CD8-positive, alpha-beta memory T cell (primary cell): ENCODE measurements around the gene ARL5A. TPM values are rescaled to one million over a fixed set of nuclear protein-coding genes. Genes with fewer than 3 reads are reported as not detected.

ENCODE experiments used
- CTCF ChIA-PET: fragments of 350-600 bp; sonication (Branson Sonifier 250); formaldehyde crosslinking; loops from one replicate; lab custom pipeline; 2021; ENCODE audit warnings: antibody characterized with exemption; lab: Charles Lee
- POLR2A ChIA-PET: fragments of 350-600 bp; sonication (Branson Sonifier 250); formaldehyde crosslinking; loops from one replicate; lab custom pipeline; 2021; ENCODE audit warnings: antibody characterized with exemption; lab: Charles Lee
- DNase-seq, 5 donors: peaks; one replicate each; pipeline versions ENCODE4 v3.0.0 to v3.0.0-alpha.2; 2020 to 2022; ENCODE audit warnings: mixed read lengths in 1 of 5
- H3K27ac ChIP-seq: one replicate; pipeline ENCODE4 v1.7.0; 2013; ENCODE audit warnings: low read depth, mild to moderate bottlenecking, low read length, moderate library complexity
- H3K27me3 ChIP-seq: 2 replicates; pipeline ENCODE4 v1.7.0; 2013; ENCODE audit warnings: low read length, mild to moderate bottlenecking; ENCODE audit not compliant: insufficient read depth, poor library complexity, severe bottlenecking
- H3K36me3 ChIP-seq: 2 replicates; pipeline ENCODE4 v1.7.0; 2013; ENCODE audit warnings: mild to moderate bottlenecking, low read length, moderate library complexity; ENCODE audit not compliant: insufficient read depth
- H3K4me1 ChIP-seq: 2 replicates; pipeline ENCODE4 v1.7.0; 2013; ENCODE audit warnings: mild to moderate bottlenecking, low read length, moderate library complexity; ENCODE audit not compliant: insufficient read depth
- H3K4me3 ChIP-seq: 2 replicates; pipeline ENCODE4 v1.7.0; 2013; ENCODE audit warnings: mild to moderate bottlenecking, low read length
- H3K9me3 ChIP-seq: 2 replicates; pipeline ENCODE4 v1.7.0; 2013; ENCODE audit warnings: mild to moderate bottlenecking, low read length
- H3K27ac Mint-ChIP-seq, 8 donors: one replicate each; pipeline ENCODE4 v1.8.0; 2020 to 2021; ENCODE audit warnings: mixed read lengths in 8 of 8, mild to moderate bottlenecking in 6 of 8, inconsistent platforms in 3 of 8, moderate library complexity in 3 of 8
- H3K27me3 Mint-ChIP-seq, 2 donors: one replicate each; pipeline ENCODE4 v1.8.0; 2020 to 2021; ENCODE audit warnings: mixed read lengths in 2 of 2, mild to moderate bottlenecking in 1 of 2, moderate library complexity in 1 of 2
- H3K36me3 Mint-ChIP-seq, 3 donors: one replicate each; pipeline ENCODE4 v1.8.0; 2020 to 2021; ENCODE audit warnings: mixed read lengths in 3 of 3, inconsistent platforms in 1 of 3, mild to moderate bottlenecking in 1 of 3
- H3K4me1 Mint-ChIP-seq, 3 donors: one replicate each; pipeline ENCODE4 v1.8.0; 2020 to 2021; ENCODE audit warnings: mixed read lengths in 3 of 3, inconsistent platforms in 1 of 3, mild to moderate bottlenecking in 1 of 3
- H3K4me3 Mint-ChIP-seq, 7 donors: one replicate each; pipeline ENCODE4 v1.8.0; 2020 to 2021; ENCODE audit warnings: mixed read lengths in 7 of 7, mild to moderate bottlenecking in 6 of 7, moderate library complexity in 4 of 7, inconsistent platforms in 2 of 7
- H3K9me3 Mint-ChIP-seq, 5 donors: one replicate each; pipeline ENCODE4 v1.8.0; 2020 to 2022; ENCODE audit warnings: mixed read lengths in 5 of 5, mild to moderate bottlenecking in 3 of 5, moderate library complexity in 2 of 5, inconsistent platforms in 1 of 5
- polyA plus RNA-seq: library from polyadenylated mRNA; unstranded; fragments of 300-500 nt; fragmentation: Illumina TruSeq; gene quantifications from one replicate; pipeline ENCODE4 v1.2.3, GENCODE V29; 2021
- total RNA-seq, 2 experiments: library from RNA; stranded (reverse); gene quantifications; one replicate each; pipeline ENCODE4 v1.2.3, GENCODE V29; 2021

Gene ARL5A
- total and polyA plus RNA-seq, 3 experiments from 2014 or later = 58.4 to 73.8 (median 67.6) TPM

DNA sequence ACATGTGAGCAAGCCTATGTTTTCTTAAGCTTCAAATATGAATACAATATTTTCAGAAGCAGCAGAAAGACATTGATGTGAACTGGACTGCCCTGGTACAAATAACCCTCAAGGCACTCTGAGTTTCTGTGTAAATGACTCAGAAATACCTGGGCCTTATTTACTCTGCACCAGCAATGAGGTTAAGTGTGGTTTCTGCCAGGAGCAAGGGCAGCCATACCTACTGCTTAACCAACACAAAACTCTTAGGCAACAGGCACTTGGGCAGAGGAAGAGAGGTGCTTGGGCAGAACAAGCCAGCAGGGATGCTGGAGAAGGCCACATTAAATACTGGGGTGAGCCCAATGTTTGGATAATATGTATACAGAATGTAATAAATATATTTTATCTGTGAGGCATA, 29.4 kb upstream of the ARL5A start:
- H3K4me3 ChIP-seq = no peak overlapping the region
- no peaks in the 10 kb centered on the region for H3K36me3 Mint-ChIP-seq
- H3K4me3 Mint-ChIP-seq = no peak overlapping the region
- H3K9me3 ChIP-seq = no peaks in the 10 kb centered on the region
- H3K4me1 Mint-ChIP-seq = no peaks in the 10 kb centered on the region
- no peak for DNase-seq
- H3K4me1 ChIP-seq = no peaks in the 10 kb centered on the region
- no peaks in the 10 kb centered on the region for H3K9me3 Mint-ChIP-seq
- no peak overlapping the region for H3K27ac ChIP-seq
- H3K36me3 ChIP-seq = no peaks in the 10 kb centered on the region
- no peak overlapping the region for H3K27ac Mint-ChIP-seq
- ChIA-PET CTCF (no interaction called here), POLR2A (no interaction called here)
- peaks cover 2 to 18% of the 10 kb centered on the region in 2 donors for H3K27me3 Mint-ChIP-seq
- no peaks in the 10 kb centered on the region for H3K27me3 ChIP-seq

GRCh38 chr2:151855111-151855510, 26.9 kb upstream of the ARL5A start:
- ChIA-PET CTCF (interaction anchor here (0.6 kb wide), 1 partner anchor 13 kb away, joined by 3 read pairs; no protein-coding TSS in a partner anchor), POLR2A (no interaction called here)
- H3K27me3 ChIP-seq = no peaks in the 10 kb centered on the region
- H3K4me3 ChIP-seq = no peak overlapping the region
- Mint-ChIP-seq H3K9me3 (no peaks in the 10 kb centered on the region), H3K4me1 (no peaks in the 10 kb centered on the region), H3K27ac (no peak overlapping the region), H3K27me3 (peaks cover 0 to 9% of the 10 kb centered on the region in 2 donors), H3K4me3 (no peak overlapping the region), H3K36me3 (no peaks in the 10 kb centered on the region)
- no peak for DNase-seq
- no peaks in the 10 kb centered on the region for H3K4me1 ChIP-seq
- H3K36me3 ChIP-seq = no peaks in the 10 kb centered on the region
- no peaks in the 10 kb centered on the region for H3K9me3 ChIP-seq
- no peak overlapping the region for H3K27ac ChIP-seq

DNA sequence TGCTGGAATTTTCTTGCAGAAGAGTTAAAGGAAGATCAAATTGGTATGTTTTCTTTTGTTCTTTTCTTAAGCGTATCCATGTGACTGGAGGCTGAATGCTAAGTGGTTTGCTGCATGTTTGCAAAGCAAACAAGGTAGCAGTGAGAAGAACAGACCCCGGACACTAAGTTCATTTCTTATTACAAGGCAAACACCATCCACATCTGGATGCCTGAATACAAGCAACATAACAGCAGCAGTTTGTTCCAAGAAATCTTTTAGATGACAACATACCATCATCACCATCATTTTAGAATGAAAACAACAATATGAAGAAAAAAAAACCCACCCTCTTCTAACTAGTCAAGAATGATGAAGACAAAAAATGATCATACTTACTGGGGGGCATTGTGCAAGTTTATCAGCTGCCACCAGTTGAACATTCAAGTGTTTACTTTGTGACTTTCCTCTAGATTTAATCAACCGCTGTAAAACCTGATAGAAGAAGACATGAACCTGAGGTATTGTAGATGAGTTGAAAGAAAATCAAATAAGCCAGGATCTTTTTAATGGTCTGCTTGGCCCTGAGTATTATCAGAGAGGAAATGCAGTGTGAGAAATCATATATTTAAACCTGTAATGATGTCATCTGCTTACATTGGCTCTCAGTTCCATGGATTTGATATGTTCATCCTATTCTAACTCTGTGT, 25.0 kb upstream of the ARL5A start:
- Mint-ChIP-seq H3K27ac (no peak overlapping the region), H3K27me3 (peaks cover 0 to 9% of the 10 kb centered on the region in 2 donors), H3K36me3 (no peaks in the 10 kb centered on the region), H3K9me3 (no peaks in the 10 kb centered on the region), H3K4me3 (no peak overlapping the region), H3K4me1 (no peaks in the 10 kb centered on the region)
- Histone ChIP-seq H3K36me3 (no peaks in the 10 kb centered on the region), H3K9me3 (no peaks in the 10 kb centered on the region), H3K4me3 (no peak overlapping the region), H3K4me1 (no peaks in the 10 kb centered on the region), H3K27me3 (no peaks in the 10 kb centered on the region), H3K27ac (no peak overlapping the region)
- no peak for DNase-seq
- POLR2A ChIA-PET = no interaction called here
- CTCF ChIA-PET = no interaction called here

DNA sequence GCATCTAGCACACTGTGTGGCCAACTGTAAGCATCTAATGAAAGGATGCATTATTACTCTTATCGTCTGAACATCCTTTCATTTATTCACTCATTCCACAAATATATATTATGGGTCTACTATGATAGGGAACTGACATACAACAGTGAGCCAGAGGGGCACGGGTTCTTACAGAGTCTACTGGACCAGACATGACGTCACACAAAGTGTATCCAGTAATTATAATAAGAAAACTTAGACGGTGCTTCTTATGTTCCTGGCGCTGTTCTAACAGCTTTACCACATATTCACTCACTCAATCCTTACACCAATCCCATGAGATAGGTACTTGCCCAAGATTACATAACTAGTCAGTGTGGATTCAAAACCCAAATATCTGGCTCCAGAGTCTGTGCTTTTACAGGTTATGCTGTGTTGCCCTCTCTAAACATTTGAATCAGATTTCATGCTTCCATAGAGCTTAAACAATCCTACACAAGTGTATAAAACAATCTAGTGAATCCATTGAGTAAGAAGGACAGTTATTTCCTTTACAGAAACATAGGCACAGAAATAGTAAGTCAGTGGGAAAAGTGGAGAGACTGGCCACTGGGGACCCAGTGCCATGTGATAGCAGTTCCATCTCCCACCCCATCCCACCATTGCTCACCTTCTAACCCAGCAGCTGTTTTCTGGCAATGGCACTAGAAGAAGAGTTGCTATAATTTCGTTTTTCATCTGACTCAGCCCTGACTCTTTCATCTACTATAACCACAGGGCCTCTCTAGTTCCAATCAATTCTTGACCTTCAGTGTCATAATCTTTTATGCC, 24.2 kb upstream of the ARL5A start:
- Histone ChIP-seq H3K27ac (no peak overlapping the region), H3K9me3 (no peaks in the 10 kb centered on the region), H3K36me3 (no peaks in the 10 kb centered on the region), H3K4me1 (no peaks in the 10 kb centered on the region), H3K4me3 (no peak overlapping the region), H3K27me3 (no peaks in the 10 kb centered on the region)
- no peak for DNase-seq
- ChIA-PET CTCF (no interaction called here), POLR2A (no interaction called here)
- H3K4me1 Mint-ChIP-seq = no peaks in the 10 kb centered on the region
- H3K4me3 Mint-ChIP-seq = no peak overlapping the region
- H3K9me3 Mint-ChIP-seq = no peaks in the 10 kb centered on the region
- no peak overlapping the region for H3K27ac Mint-ChIP-seq
- no peaks in the 10 kb centered on the region for H3K36me3 Mint-ChIP-seq
- H3K27me3 Mint-ChIP-seq = peaks cover 0 to 9% of the 10 kb centered on the region in 2 donors

DNA sequence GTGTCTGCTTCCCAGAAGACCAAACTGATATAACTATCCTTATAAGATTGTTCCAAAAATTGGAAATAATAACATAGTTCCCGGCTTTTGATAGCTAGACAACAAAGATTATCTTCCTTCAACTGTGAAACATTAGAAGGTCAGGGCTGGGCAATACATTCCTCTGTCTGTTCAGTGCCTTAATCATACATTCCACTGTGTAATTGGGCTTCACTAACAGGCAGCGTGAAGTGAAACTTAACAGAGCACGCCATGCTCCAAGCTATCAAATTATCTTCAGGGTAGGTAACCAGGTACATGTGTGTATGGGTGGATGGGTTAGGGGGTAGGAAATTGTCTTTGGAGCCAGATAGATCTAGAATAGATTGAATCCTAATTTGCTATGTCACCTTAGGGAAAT, 23.5 kb upstream of the ARL5A start:
- CTCF ChIA-PET = no interaction called here
- H3K36me3 Mint-ChIP-seq = no peaks in the 10 kb centered on the region
- H3K36me3 ChIP-seq = no peaks in the 10 kb centered on the region
- H3K27ac ChIP-seq = no peak overlapping the region
- H3K4me3 ChIP-seq = no peak overlapping the region
- H3K4me1 Mint-ChIP-seq = no peaks in the 10 kb centered on the region
- no peaks in the 10 kb centered on the region for H3K9me3 ChIP-seq
- H3K9me3 Mint-ChIP-seq = no peaks in the 10 kb centered on the region
- POLR2A ChIA-PET = no interaction called here
- no peaks in the 10 kb centered on the region for H3K27me3 ChIP-seq
- H3K4me1 ChIP-seq = no peaks in the 10 kb centered on the region
- H3K27ac Mint-ChIP-seq = no peak overlapping the region
- no peak for DNase-seq
- H3K4me3 Mint-ChIP-seq = no peak overlapping the region
- peaks cover 0 to 9% of the 10 kb centered on the region in 2 donors for H3K27me3 Mint-ChIP-seq

GRCh38 chr2:151849413-151850010, 21.3 kb upstream of the ARL5A start:
- peaks cover 0 to 7% of the 10 kb centered on the region in 2 donors for H3K27me3 Mint-ChIP-seq
- H3K4me1 Mint-ChIP-seq = no peaks in the 10 kb centered on the region
- H3K36me3 Mint-ChIP-seq = no peaks in the 10 kb centered on the region
- ChIA-PET CTCF (no interaction called here), POLR2A (interaction anchor here (0.6 kb wide), 1 partner anchor 66 kb away, joined by 3 read pairs; no protein-coding TSS in a partner anchor)
- Histone ChIP-seq H3K27ac (no peak overlapping the region), H3K36me3 (no peaks in the 10 kb centered on the region), H3K27me3 (no peaks in the 10 kb centered on the region), H3K4me3 (no peak overlapping the region), H3K4me1 (no peaks in the 10 kb centered on the region), H3K9me3 (no peaks in the 10 kb centered on the region)
- H3K4me3 Mint-ChIP-seq = no peak overlapping the region
- DNase-seq = no peak
- H3K9me3 Mint-ChIP-seq = no peaks in the 10 kb centered on the region
- H3K27ac Mint-ChIP-seq = no peak overlapping the region

DNA sequence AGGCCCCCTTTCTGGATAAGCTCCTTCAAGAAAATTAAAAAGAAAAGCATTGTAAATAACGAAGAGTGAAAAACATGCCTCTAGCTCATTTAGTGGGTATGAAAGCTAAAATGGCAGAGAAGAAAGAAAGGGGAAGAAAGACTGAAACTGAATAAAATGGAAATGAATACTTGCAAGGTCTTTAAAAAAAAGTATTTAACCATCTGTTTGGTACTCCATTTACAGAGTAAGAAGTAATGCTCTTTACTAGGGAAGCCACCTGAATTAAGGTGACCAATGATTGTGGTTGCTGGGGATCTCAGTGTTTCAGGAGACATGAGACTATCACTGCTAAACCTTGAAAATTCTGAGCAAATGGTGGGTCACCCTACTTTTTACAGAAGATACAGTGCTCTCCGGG, 17.7 kb upstream of the ARL5A start:
- Histone ChIP-seq H3K27me3 (no peaks in the 10 kb centered on the region), H3K9me3 (no peaks in the 10 kb centered on the region), H3K4me1 (no peaks in the 10 kb centered on the region), H3K36me3 (no peaks in the 10 kb centered on the region), H3K4me3 (no peak overlapping the region), H3K27ac (no peak overlapping the region)
- H3K27me3 Mint-ChIP-seq = peaks cover 4 to 17% of the 10 kb centered on the region in 2 donors
- H3K9me3 Mint-ChIP-seq = no peaks in the 10 kb centered on the region
- ChIA-PET POLR2A (no interaction called here), CTCF (no interaction called here)
- no peaks in the 10 kb centered on the region for H3K4me1 Mint-ChIP-seq
- H3K27ac Mint-ChIP-seq = no peak overlapping the region
- no peak for DNase-seq
- no peak overlapping the region for H3K4me3 Mint-ChIP-seq
- peaks cover 0 to 1% (median 0%) of the 10 kb centered on the region in 3 donors for H3K36me3 Mint-ChIP-seq

DNA sequence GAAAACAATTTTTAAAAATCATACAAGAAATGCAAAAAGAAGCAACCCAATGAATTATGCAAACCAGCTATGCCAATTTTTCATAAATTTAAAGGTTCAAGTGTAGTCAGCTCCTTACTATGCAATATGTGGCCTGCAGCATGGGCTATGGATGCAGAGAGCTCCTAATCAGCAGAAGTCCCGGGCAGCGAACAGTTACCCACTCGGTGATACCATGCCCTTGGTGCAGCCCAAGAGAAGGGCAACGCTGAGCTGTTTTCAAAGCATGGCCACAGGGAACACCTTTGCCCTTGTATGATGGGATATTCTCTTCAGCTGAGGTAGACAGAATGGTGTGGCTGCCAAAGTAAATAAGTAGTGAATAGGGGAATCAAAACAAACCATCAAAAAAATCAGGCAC, 17.3 kb upstream of the ARL5A start:
- no peak for DNase-seq
- no peak overlapping the region for H3K27ac ChIP-seq
- Mint-ChIP-seq H3K27me3 (peaks cover 4 to 17% of the 10 kb centered on the region in 2 donors), H3K36me3 (peaks cover 0 to 1% (median 0%) of the 10 kb centered on the region in 3 donors), H3K27ac (no peak overlapping the region), H3K4me3 (no peak overlapping the region), H3K9me3 (no peaks in the 10 kb centered on the region), H3K4me1 (no peaks in the 10 kb centered on the region)
- H3K27me3 ChIP-seq = no peaks in the 10 kb centered on the region
- CTCF ChIA-PET = no interaction called here
- POLR2A ChIA-PET = no interaction called here
- no peaks in the 10 kb centered on the region for H3K36me3 ChIP-seq
- H3K9me3 ChIP-seq = no peaks in the 10 kb centered on the region
- no peaks in the 10 kb centered on the region for H3K4me1 ChIP-seq
- no peak overlapping the region for H3K4me3 ChIP-seq
